K562 treated with DMSO at 1 percent for 4 hours (cell line): ENCODE measurements around the gene CEP72. TPM values are rescaled to one million over a fixed set of nuclear protein-coding genes. Genes with fewer than 3 reads are reported as not detected.

Experiments used
- total RNA-seq: library from RNA; unstranded; fragments of 300-600 nt; gene quantifications from 2 replicates; pipeline ENCODE4 v1.2.3, GENCODE V29; 2022; ENCODE audit not compliant: insufficient read depth

Gene CEP72, protein sequence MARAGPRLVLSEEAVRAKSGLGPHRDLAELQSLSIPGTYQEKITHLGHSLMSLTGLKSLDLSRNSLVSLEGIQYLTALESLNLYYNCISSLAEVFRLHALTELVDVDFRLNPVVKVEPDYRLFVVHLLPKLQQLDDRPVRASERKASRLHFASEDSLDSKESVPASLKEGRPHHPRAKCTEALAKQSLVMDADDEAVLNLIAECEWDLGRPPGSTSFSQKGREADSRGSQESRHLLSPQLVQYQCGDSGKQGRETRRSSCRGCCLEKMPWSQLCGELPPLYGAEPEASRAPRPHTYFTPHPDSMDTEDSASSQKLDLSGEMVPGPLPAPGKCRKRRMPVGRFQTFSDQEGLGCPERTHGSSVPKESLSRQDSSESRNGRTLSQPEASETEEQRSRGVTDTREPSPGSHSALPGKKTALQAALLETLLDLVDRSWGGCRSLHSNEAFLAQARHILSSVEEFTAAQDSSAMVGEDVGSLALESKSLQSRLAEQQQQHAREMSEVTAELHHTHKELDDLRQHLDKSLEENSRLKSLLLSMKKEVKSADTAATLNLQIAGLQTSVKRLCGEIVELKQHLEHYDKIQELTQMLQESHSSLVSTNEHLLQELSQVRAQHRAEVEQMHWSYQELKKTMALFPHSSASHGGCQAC
- 4.1 and 6.1 TPM in 2 replicates for total RNA-seq

DNA sequence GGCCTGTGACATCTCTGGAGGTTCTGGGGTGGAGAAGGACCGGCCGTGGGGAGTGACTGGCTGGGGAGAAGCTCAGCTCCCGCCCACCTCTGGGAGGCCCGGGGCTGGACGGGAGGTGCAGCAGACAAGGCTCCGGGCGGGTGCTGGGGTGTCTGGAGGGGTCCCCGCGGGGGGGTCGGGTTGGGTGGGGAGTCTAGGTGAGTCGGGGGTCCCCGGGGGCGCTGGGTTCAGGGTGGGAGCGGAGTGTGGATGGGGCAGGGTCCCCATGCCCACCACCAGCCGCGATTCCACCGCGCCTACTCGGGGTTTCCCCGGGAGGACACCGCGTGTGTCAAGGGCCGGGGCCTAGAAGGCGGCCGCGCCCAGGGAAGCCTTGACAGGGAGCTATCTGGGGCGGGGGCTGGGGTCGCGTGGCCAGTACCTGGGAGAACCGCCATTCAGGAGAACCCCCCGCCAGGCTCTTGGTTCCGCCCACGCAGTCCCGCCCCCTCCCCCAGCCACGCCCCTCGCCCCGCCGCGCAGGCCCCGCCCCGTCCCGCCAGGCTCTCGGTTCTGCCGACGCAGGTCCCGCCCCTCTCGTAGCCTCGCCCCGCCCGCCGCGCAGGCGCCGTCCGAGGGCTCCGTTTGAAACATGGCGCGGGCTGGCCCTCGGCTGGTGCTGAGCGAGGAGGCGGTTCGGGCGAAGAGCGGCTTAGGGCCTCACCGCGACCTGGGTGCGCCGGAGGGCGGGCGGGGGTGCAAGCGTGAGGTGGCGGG lies at the start of gene CEP72:
TSS of gene CEP72 (plus strand) at position 610 of the 756 bp plus-strand sequence. CDS start at position 632, 22 bp downstream.

DNA sequence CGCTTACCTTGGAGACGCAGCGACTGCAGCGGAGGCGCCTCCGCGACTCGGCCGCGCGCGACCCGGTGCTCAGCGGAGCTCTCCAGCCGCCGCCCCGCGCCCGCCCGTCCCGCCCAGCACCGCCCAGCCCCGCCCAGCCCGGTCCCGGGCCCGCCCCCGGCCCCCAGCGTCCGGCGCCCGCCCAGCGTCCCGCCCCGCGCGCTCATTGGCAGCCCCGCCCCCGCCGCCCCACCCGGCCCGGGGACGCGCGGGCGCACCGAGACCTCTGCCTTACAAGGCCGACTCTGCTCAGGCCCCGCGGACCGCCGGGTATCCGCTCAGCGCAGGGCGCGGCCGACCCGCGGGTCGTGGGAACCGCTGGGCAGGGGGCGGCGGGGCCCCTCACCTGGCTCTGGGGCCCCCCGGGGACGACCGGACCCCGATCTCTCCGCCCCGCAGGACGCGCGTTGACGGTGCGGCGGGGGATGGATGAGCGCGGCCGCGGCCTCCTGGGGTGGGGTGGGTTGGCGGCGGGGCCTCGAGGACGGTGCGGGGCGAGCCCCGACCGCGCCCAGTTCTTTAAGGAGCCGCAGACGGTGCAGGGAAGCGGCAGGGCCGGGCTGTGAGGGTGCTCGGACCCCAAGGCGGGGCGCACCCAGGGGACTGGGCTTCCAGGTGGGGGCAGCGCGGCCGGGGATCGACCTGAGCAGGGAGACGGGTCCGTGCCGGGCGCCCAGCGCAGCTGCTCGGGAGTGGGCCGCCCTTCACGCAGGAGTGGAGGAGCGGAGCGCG lies 81.3 kb downstream of the CEP72 start, which contains the start of gene TPPP:
TSS of gene TPPP (minus strand) at position 82 of the 771 bp plus-strand sequence. CDS start 15,292 bp downstream, outside the sequence.

Other genes starting within 250 kb of the CEP72 start
- gene EXOC3, start 169.2 kb upstream of the CEP72 start, total RNA-seq = 27.2 and 28.9 TPM in 2 replicates
- gene SLC9A3, start 87.9 kb upstream of the CEP72 start, total RNA-seq = 2.8 and 3.3 TPM in 2 replicates
- not detected in 2 replicates for gene TPPP, start 81.0 kb downstream of the CEP72 start, total RNA-seq
- gene ZDHHC11B, start 172.4 kb downstream of the CEP72 start, total RNA-seq = not detected in 2 replicates
- gene ZDHHC11, start 238.6 kb downstream of the CEP72 start, total RNA-seq = 0.74 and 0.82 TPM in 2 replicates